CD4-positive, CD25-positive, alpha-beta regulatory T cell (primary cell): ENCODE results near the gene CC2D1A. TPM values are rescaled to one million over a fixed set of nuclear protein-coding genes. Genes with fewer than 3 reads are reported as not detected.
A peak's percentile ranks its signal among the peaks of the same experiment; 100 is the strongest.

Experiments
- ATAC-seq, 2 donors: fragments of 150-1000 bp; cut with Tn5 transposase; one replicate each; pipeline ENCODE4 v1.10.0; 2021; ENCODE audit warnings: low read depth in 2 of 2, moderate number of reproducible peaks in 2 of 2, moderate library complexity in 1 of 2
- DNase-seq, 3 donors: peaks; one replicate each; pipeline versions ENCODE4 v3.0.0 to v3.0.0-alpha.2; 2012 to 2022; ENCODE audit warnings: mixed read lengths in 1 of 3
- H3K27ac ChIP-seq: one replicate; pipeline ENCODE4 v1.7.0; 2013; ENCODE audit warnings: mild to moderate bottlenecking, low read length; ENCODE audit not compliant: insufficient read depth, poor library complexity, severe bottlenecking
- H3K27me3 ChIP-seq: one replicate; pipeline ENCODE4 v1.7.0; 2013; ENCODE audit warnings: low read length; ENCODE audit not compliant: control insufficient read depth, insufficient read depth
- H3K36me3 ChIP-seq: one replicate; pipeline ENCODE4 v1.7.0; 2013; ENCODE audit warnings: mild to moderate bottlenecking, low read length, moderate library complexity; ENCODE audit not compliant: control insufficient read depth, insufficient read depth
- H3K4me1 ChIP-seq: 2 replicates; pipeline ENCODE4 v1.7.0; 2013; ENCODE audit warnings: mild to moderate bottlenecking, low read length; ENCODE audit not compliant: insufficient read depth, control insufficient read depth, poor library complexity, severe bottlenecking
- H3K4me3 ChIP-seq: one replicate; pipeline ENCODE4 v1.7.0; 2013; ENCODE audit warnings: low read depth, mild to moderate bottlenecking, low read length, moderate library complexity
- H3K9me3 ChIP-seq, 2 experiments: 1 replicate in 1 of 2; 2 replicates in 1 of 2; pipeline ENCODE4 v1.7.0; 2013; ENCODE audit warnings: low read length in 2 of 2, mild to moderate bottlenecking in 1 of 2, moderate library complexity in 1 of 2; ENCODE audit not compliant: control insufficient read depth in 2 of 2
- H3K27ac Mint-ChIP-seq, 3 donors: one replicate each; pipeline ENCODE4 v1.8.0; 2020 to 2022; ENCODE audit warnings: mild to moderate bottlenecking in 3 of 3, mixed read lengths in 3 of 3, moderate library complexity in 2 of 3
- H3K27me3 Mint-ChIP-seq: one replicate; pipeline ENCODE4 v1.8.0; 2022; ENCODE audit warnings: mild to moderate bottlenecking, mixed read lengths
- H3K36me3 Mint-ChIP-seq: one replicate; pipeline ENCODE4 v1.8.0; 2020; ENCODE audit warnings: mixed read lengths
- H3K4me1 Mint-ChIP-seq, 4 donors: one replicate each; pipeline ENCODE4 v1.8.0; 2020 to 2022; ENCODE audit warnings: mixed read lengths in 4 of 4, mild to moderate bottlenecking in 1 of 4
- H3K4me3 Mint-ChIP-seq, 4 donors: one replicate each; pipeline ENCODE4 v1.8.0; 2020 to 2022; ENCODE audit warnings: mild to moderate bottlenecking in 4 of 4, mixed read lengths in 4 of 4, moderate library complexity in 3 of 4
- H3K9me3 Mint-ChIP-seq, 7 donors: one replicate each; pipeline ENCODE4 v1.8.0; 2020 to 2022; ENCODE audit warnings: mixed read lengths in 7 of 7, mild to moderate bottlenecking in 3 of 7, moderate library complexity in 2 of 7
- polyA plus RNA-seq, 4 donors: library from polyadenylated mRNA; unstranded; fragments of 300-500 nt; fragmentation: Illumina TruSeq; gene quantifications; one replicate each; pipeline ENCODE4 v1.2.3, GENCODE V29; 2021
- total RNA-seq: library from RNA; stranded (reverse); gene quantifications from one replicate; pipeline ENCODE4 v1.2.3, GENCODE V29; 2022

CC2D1A gene
- total and polyA plus RNA-seq, 5 donors from 2014 or later, result 3.7 to 35.0 (median 4.5) TPM

DNA sequence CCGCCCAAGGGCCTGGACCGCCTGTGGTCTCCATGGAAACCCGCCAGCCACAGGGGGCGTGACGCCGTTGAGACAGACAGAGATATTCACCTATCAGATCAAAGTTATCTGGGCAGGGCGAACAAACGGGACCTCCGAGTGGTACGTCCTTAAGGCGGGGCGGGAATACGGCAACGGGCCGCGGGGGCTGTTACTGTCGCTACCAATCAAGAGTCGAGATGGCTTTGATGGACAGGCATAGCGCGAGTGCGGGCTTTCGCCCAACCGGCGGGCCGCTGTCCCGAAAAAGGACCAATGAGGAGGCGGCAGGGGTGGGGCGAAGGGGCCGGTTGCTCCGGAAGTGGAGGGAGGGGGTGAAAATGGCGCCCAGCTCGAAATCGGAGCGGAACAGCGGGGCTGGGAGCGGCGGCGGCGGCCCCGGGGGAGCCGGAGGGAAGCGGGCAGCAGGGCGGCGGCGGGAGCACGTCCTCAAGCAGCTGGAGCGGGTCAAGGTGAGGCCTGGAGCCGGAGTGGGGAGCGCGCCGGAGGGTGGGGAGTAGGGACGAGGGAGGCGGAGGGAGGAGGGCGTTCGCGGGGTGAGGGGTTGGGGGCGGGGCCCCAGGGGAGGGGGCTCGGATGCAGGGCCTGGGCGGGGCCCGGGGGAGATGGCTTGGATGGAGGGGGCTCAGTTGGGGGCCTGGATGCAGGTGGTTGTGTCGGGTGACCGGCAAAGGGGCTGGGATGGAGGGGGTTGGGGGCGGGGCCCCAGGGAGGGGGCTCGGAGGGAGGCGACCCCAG lies 46.3 kb downstream of the CC2D1A start, which contains the start of gene DCAF15:
Gene DCAF15, plus strand, starts transcription at position 356 of the 777 bp plus-strand sequence. Its CDS starts 4 bp downstream, at position 360.
- Histone ChIP-seq H3K27me3 (no peaks in the 10 kb centered on the region), H3K9me3 (no peaks in the 10 kb centered on the region), H3K4me3 (peak within 1 kb of the TSS; percentile 79), H3K36me3 (peaks cover 26% of the 10 kb centered on the region), H3K27ac (peak within 1 kb of the TSS; percentile 85), H3K4me1 (peaks cover 16% of the 10 kb centered on the region)
- DNase-seq (peak; percentile 98 to 100 (median 99)), ATAC-seq (peak; percentile 99)
- H3K4me1 Mint-ChIP-seq, result peaks cover 0 to 29% (median 6%) of the 10 kb centered on the region in 4 donors
- H3K27ac Mint-ChIP-seq, result peak within 1 kb of the TSS; percentile 88 to 96 (median 91)
- H3K36me3 Mint-ChIP-seq, result no peaks in the 10 kb centered on the region
- peaks cover 5% of the 10 kb centered on the region for H3K27me3 Mint-ChIP-seq
- H3K9me3 Mint-ChIP-seq, result no peaks in the 10 kb centered on the region
- H3K4me3 Mint-ChIP-seq, result peak within 1 kb of the TSS; percentile 92 to 100 (median 96)

DNA sequence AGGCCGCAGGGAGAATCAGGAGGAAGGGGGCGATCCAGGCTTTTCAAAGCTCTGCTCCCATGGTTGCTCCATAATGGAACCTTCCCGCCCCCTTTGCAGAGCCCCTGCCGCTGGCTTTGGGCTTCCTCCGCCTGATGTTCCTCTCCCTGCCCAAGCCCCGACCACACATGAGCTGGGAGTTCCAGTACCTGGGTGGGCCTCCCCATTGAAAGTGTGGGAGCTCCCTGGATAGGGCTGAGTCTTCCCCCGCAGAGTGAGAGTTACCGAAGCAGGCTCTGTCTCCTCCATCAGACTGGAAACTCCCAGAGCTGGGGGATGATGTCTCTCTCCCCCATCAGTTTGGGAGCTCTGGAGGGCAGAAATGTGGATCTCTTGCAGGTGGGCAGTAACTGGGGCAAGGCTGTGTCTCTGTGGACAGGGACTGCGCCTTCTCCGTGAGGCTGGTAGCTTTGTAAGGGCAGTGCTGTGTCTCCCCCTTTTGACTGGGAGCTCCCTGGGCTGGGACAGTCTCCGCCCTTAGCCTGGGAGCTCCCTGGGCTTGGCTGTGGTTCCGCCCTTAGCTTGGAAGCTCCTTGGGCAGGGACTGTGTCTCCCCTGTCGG lies 47.0 kb downstream of the CC2D1A start:
- no peaks in the 10 kb centered on the region for H3K9me3 Mint-ChIP-seq
- H3K4me3 Mint-ChIP-seq, result peak overlapping the region; percentile 81 to 92 (median 85)
- Histone ChIP-seq H3K27me3 (no peaks in the 10 kb centered on the region), H3K4me1 (peaks cover 16% of the 10 kb centered on the region), H3K36me3 (peaks cover 32% of the 10 kb centered on the region), H3K4me3 (peak overlapping the region; percentile 79), H3K27ac (peak overlapping the region; percentile 85), H3K9me3 (no peaks in the 10 kb centered on the region)
- no peak for ATAC-seq
- peaks cover 5% of the 10 kb centered on the region for H3K27me3 Mint-ChIP-seq
- peak overlapping the region in 2 of 3 donors; percentile 84 to 86 for H3K27ac Mint-ChIP-seq
- DNase-seq, result no peak
- no peaks in the 10 kb centered on the region for H3K36me3 Mint-ChIP-seq
- H3K4me1 Mint-ChIP-seq, result peaks cover 0 to 29% (median 6%) of the 10 kb centered on the region in 4 donors

DNA sequence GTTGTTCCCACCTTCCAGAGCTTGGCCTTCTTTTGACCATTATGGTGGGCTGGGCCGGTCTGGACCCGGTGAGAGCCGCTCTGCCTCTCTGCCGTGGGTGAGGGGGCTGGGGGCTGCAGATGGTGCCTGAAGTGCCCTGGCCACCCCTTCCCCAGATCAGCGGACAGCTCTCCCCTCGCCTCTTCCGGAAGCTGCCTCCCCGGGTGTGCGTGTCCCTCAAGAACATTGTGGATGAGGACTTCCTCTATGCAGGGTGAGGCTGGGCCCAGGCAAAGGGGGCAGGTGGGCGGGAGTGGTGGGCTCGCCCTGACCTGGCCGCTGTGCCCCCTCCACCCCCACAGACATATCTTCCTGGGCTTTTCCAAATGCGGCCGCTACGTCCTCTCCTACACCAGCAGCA lies 48.2 kb downstream of the CC2D1A start:
- peaks cover 5% of the 10 kb centered on the region for H3K27me3 Mint-ChIP-seq
- no peak overlapping the region for H3K4me3 ChIP-seq
- H3K36me3 Mint-ChIP-seq, result peaks cover 3% of the 10 kb centered on the region
- no peaks in the 10 kb centered on the region for H3K9me3 Mint-ChIP-seq
- DNase-seq (no peak), ATAC-seq (no peak)
- H3K27ac ChIP-seq, result no peak overlapping the region
- H3K27ac Mint-ChIP-seq, result peak overlapping the region in 1 of 3 donors; percentile 31
- peaks cover 41% of the 10 kb centered on the region for H3K36me3 ChIP-seq
- peaks cover 0 to 29% (median 6%) of the 10 kb centered on the region in 4 donors for H3K4me1 Mint-ChIP-seq
- H3K4me3 Mint-ChIP-seq, result peak overlapping the region; percentile 68 to 92 (median 83)
- H3K27me3 ChIP-seq, result no peaks in the 10 kb centered on the region
- peaks cover 16% of the 10 kb centered on the region for H3K4me1 ChIP-seq
- no peaks in the 10 kb centered on the region for H3K9me3 ChIP-seq

DNA sequence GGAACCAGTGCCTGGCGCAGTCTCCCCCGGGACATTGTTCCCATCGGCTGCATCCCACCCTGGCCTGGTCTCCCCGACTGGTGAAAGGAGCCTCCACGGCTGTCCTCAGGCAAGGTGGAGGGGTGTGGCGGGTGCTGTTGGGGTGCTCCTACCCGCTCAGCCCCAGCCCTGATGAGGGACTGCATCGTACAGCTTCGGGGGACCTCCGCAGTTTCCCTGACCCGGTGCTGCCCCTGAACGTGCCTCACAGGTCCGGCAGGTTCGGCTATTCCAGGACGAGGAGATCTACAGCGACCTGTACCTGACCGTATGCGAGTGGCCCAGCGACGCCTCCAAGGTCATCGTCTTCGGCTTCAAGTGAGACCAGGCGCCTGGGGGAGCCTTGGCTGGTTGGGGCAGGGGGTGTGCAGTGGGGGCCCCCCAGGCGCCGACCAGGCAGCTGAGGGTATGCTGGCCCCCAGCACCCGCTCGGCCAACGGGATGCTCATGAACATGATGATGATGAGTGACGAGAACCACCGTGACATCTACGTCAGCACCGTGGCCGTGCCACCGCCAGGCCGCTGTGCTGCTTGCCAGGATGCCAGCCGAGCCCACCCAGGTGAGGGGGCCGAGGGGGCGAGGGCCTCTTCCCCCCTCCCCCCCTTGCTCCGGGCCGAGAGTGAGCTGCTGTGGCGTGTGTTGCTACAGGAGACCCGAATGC lies 49.8 kb downstream of the CC2D1A start:
- H3K27me3 ChIP-seq, result no peaks in the 10 kb centered on the region
- H3K27ac ChIP-seq, result no peak overlapping the region
- DNase-seq (no peak), ATAC-seq (no peak)
- H3K4me1 Mint-ChIP-seq, result peaks cover 0 to 29% (median 6%) of the 10 kb centered on the region in 4 donors
- H3K27ac Mint-ChIP-seq, result no peak overlapping the region
- H3K4me3 ChIP-seq, result no peak overlapping the region
- H3K36me3 ChIP-seq, result peaks cover 50% of the 10 kb centered on the region
- H3K9me3 ChIP-seq, result no peaks in the 10 kb centered on the region
- peaks cover 5% of the 10 kb centered on the region for H3K27me3 Mint-ChIP-seq
- peaks cover 6% of the 10 kb centered on the region for H3K36me3 Mint-ChIP-seq
- peaks cover 16% of the 10 kb centered on the region for H3K4me1 ChIP-seq
- H3K4me3 Mint-ChIP-seq, result no peak overlapping the region
- no peaks in the 10 kb centered on the region for H3K9me3 Mint-ChIP-seq

DNA sequence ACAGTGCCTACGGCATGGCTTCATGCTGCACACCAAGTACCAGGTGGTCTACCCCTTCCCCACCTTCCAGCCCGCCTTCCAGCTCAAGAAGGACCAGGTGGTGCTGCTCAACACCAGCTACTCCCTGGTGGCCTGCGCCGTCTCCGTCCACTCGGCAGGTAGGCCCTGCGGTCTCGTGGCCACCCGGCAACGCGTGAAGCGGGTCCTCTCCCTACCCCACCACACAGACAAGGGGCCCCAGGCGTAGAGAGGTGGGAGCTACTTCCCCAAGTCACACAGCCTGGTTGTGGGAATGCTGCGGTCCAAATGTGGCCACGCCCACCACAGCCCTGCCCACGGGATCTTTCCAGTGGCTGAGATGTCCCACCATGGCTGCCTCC lies 50.4 kb downstream of the CC2D1A start:
- Histone ChIP-seq H3K4me3 (no peak overlapping the region), H3K36me3 (peaks cover 53% of the 10 kb centered on the region), H3K27me3 (no peaks in the 10 kb centered on the region), H3K9me3 (no peaks in the 10 kb centered on the region), H3K27ac (no peak overlapping the region), H3K4me1 (peaks cover 16% of the 10 kb centered on the region)
- H3K27me3 Mint-ChIP-seq, result peaks cover 5% of the 10 kb centered on the region
- H3K4me1 Mint-ChIP-seq, result peaks cover 0 to 30% (median 6%) of the 10 kb centered on the region in 4 donors
- peak overlapping the region in 1 of 4 donors; percentile 58 for H3K4me3 Mint-ChIP-seq
- peaks cover 8% of the 10 kb centered on the region for H3K36me3 Mint-ChIP-seq
- ATAC-seq (no peak), DNase-seq (no peak)
- H3K9me3 Mint-ChIP-seq, result no peaks in the 10 kb centered on the region
- H3K27ac Mint-ChIP-seq, result no peak overlapping the region

DNA sequence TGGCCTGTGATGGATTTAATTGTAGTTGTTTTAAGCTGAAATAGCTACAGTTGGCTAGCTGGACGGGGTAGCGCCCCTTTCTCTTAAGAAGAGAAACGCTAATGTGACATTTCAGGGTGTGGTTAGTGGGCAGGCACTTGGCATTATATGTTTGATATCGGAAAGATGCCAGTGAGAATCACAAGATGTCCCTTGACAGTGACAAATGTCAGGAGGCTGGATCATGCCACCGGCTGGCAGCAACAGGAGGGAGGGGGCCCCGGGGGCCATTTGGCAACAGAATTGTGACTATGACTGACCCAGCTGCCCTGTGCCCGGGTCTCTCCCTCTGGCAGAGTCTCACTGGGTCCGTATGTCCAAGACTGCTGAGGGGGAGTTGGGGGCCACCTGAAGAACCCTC lies 51.0 kb downstream of the CC2D1A start:
- Mint-ChIP-seq H3K36me3 (peaks cover 12% of the 10 kb centered on the region), H3K4me1 (peaks cover 0 to 26% (median 5%) of the 10 kb centered on the region in 4 donors)

DNA sequence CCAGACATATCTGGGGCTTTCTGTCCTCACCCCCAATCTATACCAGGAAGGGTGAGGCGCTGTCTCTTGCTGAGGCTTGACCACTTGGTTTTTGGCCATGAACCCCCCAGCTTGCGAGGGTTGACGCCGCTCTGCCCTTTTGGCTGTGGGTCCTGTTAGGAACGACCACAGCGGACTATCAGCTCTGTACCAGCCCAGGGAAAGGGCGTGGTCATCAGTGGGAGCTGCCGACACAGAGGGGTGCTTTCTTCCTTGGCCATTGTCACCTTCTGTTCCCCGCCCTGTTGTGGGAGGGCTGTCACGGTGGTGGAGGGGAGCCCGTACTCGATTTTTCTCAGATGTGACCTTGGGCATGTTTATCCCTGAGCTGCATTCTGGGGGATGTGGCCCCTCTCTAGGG lies 52.0 kb downstream of the CC2D1A start:
- ATAC-seq, result no peak
- H3K4me3 ChIP-seq, result no peak overlapping the region
- H3K27me3 ChIP-seq, result no peaks in the 10 kb centered on the region
- H3K36me3 ChIP-seq, result peaks cover 53% of the 10 kb centered on the region
- peaks cover 0 to 1% (median 0%) of the 10 kb centered on the region in 7 donors for H3K9me3 Mint-ChIP-seq
- H3K27ac Mint-ChIP-seq, result no peak overlapping the region
- peaks cover 9% of the 10 kb centered on the region for H3K4me1 ChIP-seq
- no peak overlapping the region for H3K27ac ChIP-seq
- DNase-seq, result no peak
- H3K4me1 Mint-ChIP-seq, result peaks cover 0 to 20% (median 2%) of the 10 kb centered on the region in 4 donors
- peaks cover 12% of the 10 kb centered on the region for H3K36me3 Mint-ChIP-seq
- H3K27me3 Mint-ChIP-seq, result no peaks in the 10 kb centered on the region
- H3K9me3 ChIP-seq, result no peaks in the 10 kb centered on the region
- H3K4me3 Mint-ChIP-seq, result peak overlapping the region in 1 of 4 donors; percentile 58

More for the DNA sequence above, 51.0 kb downstream of the CC2D1A start:
- peak overlapping the region in 1 of 3 donors; percentile 3 for H3K27ac Mint-ChIP-seq
- DNase-seq (no peak), ATAC-seq (no peak)
- H3K4me3 Mint-ChIP-seq, result peak overlapping the region in 2 of 4 donors; percentile 38 to 58
- peaks cover 11% of the 10 kb centered on the region for H3K4me1 ChIP-seq
- H3K27me3 ChIP-seq, result no peaks in the 10 kb centered on the region
- H3K27me3 Mint-ChIP-seq, result peaks cover 3% of the 10 kb centered on the region
- H3K36me3 ChIP-seq, result peaks cover 53% of the 10 kb centered on the region
- no peaks in the 10 kb centered on the region for H3K9me3 ChIP-seq
- H3K27ac ChIP-seq, result no peak overlapping the region
- H3K9me3 Mint-ChIP-seq, result peaks cover 0 to 1% (median 0%) of the 10 kb centered on the region in 7 donors
- no peak overlapping the region for H3K4me3 ChIP-seq
